Tibial artery (tissue), 4 donors: ENCODE measurements around the gene TIPRL.

Experiments
- DNase-seq, 2 donors: peaks; one replicate each; pipeline ENCODE4 v3.0.0-alpha.2; 2019
- H3K27ac ChIP-seq, 2 donors: fragments of 200-600 bp; sonication (generic) in 1 of 2; 1 replicate in 1 of 2; 2 replicates in 1 of 2; pipeline ENCODE4 v1.5.1; 2018 to 2019; ENCODE audit warnings: mild to moderate bottlenecking in 1 of 2
- H3K27me3 ChIP-seq, 2 donors: fragments of 200-600 bp; sonication (generic) in 1 of 2; one replicate each; pipeline versions ENCODE4 v1.5.1 to v1.6.0; 2016 to 2019
- H3K36me3 ChIP-seq, 3 donors: fragments of 200-600 bp; sonication (generic) in 2 of 3; one replicate each; pipeline ENCODE4 v1.5.1; 2016 to 2019; ENCODE audit warnings: mild to moderate bottlenecking in 2 of 3
- H3K4me1 ChIP-seq, 4 donors: fragments of 200-600 bp; sonication (generic) in 2 of 4; 1 replicate in 3 of 4; 2 replicates in 1 of 4; pipeline ENCODE4 v1.5.1; 2016 to 2019
- H3K4me3 ChIP-seq, 2 donors: fragments of 200-600 bp; sonication (generic) in 1 of 2; 1 replicate in 1 of 2; 2 replicates in 1 of 2; pipeline ENCODE4 v1.5.1; 2018 to 2019; ENCODE audit warnings: mild to moderate bottlenecking in 2 of 2
- H3K9me3 ChIP-seq, 3 donors: fragments of 200-600 bp; sonication (generic) in 1 of 3; one replicate each; pipeline ENCODE4 v1.5.1; 2016 to 2019
- intact Hi-C: fragments of 100-400 bp; cut with DNase I; formaldehyde crosslinking; loops from one replicate; pipeline ENCODE4 v1.15.0; 2023; ENCODE audit warnings: low total_unique reads
- TF ChIP-seq, protein P1 (sequence below), 2 experiments: fragments of 200-600 bp in 1 of 2; fragments of 450-650 bp in 1 of 2; IDR thresholded peaks; one replicate each; pipeline ENCODE4 v1.5.1; 2017 to 2019; ENCODE audit warnings: antibody characterized with exemption in 2 of 2, mild to moderate bottlenecking in 1 of 2, moderate library complexity in 1 of 2

Gene TIPRL

DNA sequence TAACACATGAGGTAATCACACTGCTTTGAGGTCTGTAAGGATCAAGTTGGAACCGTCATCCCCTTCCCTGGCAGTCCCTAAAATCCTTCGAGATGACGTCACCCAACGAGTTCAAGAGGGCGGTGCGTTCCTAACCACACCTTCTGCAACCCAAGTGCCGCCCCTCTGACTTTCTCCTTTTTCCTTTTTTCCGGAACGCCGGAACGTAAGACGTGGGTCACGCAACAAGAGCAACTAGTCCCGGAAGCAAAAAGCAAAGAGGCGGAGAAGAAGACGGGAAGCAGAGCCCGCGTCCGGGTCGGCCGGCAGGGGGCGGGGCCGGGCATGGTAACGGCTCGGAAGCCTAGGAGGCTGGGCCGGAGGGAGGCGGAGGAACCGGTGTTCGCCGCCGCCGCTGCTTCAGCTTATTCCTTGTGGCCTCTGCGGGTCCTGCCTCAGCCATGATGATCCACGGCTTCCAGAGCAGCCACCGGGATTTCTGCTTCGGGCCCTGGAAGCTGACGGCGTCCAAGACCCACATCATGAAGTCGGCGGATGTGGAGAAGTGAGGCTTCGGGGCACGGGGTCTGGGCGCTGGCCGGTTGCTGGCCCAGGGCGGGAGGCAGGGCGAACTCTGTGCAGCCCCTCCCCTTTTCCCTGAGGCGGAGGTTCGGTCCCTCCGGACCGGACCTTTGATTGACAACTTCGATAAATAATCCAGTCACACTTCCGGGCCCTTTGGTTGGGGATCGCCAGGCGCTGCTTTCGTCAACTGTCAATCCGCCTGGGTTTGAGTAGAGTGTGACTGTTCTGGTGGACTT, at the start of gene TIPRL:
Gene TIPRL, plus strand, starts transcription at position 325 of the 800 bp plus-strand sequence. Its CDS starts 116 bp downstream, at position 441.
- Histone ChIP-seq H3K27ac (peak within 1 kb of the TSS; percentile 88 to 91), H3K9me3 (no peaks in the 10 kb centered on the region), H3K4me1 (peaks cover 0 to 19% (median 10%) of the 10 kb centered on the region in 4 donors), H3K36me3 (no peaks in the 10 kb centered on the region), H3K27me3 (no peaks in the 10 kb centered on the region), H3K4me3 (peak within 1 kb of the TSS; percentile 73 to 76)
- DNase-seq, result peak; percentile 96 to 98
- TF ChIP-seq, protein P1, sequence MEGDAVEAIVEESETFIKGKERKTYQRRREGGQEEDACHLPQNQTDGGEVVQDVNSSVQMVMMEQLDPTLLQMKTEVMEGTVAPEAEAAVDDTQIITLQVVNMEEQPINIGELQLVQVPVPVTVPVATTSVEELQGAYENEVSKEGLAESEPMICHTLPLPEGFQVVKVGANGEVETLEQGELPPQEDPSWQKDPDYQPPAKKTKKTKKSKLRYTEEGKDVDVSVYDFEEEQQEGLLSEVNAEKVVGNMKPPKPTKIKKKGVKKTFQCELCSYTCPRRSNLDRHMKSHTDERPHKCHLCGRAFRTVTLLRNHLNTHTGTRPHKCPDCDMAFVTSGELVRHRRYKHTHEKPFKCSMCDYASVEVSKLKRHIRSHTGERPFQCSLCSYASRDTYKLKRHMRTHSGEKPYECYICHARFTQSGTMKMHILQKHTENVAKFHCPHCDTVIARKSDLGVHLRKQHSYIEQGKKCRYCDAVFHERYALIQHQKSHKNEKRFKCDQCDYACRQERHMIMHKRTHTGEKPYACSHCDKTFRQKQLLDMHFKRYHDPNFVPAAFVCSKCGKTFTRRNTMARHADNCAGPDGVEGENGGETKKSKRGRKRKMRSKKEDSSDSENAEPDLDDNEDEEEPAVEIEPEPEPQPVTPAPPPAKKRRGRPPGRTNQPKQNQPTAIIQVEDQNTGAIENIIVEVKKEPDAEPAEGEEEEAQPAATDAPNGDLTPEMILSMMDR (IDR thresholded peaks at IDR 0.05), result peak; percentile 65 to 79
- intact Hi-C loops, result loop anchor here (5.0 kb wide), 1 partner anchor 48 kb away; the partner anchor contains the start of gene SFT2D2

DNA sequence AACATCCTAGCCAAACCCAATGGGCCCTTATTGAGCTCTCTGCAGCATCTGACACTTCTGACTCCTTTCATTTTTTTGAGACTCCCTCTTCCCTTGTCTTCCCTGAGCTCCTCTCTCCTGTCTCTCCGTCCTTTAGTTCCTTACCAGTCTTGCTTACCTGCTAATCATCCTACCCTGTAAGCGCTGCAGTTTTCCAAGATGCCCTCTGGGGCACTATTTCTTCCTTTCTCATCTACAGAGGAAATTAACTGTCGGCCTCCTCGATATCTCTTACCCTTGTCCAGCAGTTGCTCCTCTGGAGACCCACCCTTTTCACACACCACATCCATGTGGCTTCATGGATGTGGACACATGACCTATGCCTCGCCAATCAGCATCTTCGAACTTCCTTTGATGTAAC, 48.8 kb upstream of the TIPRL start:
- H3K27ac ChIP-seq, result no peak overlapping the region
- DNase-seq, result no peak
- peaks cover 0 to 6% (median 3%) of the 10 kb centered on the region in 4 donors for H3K4me1 ChIP-seq
- H3K27me3 ChIP-seq, result no peaks in the 10 kb centered on the region
- H3K36me3 ChIP-seq, result peaks cover 0 to 5% (median 0%) of the 10 kb centered on the region in 3 donors
- intact Hi-C loops, result no loop called here
- H3K4me3 ChIP-seq, result no peak overlapping the region
- H3K9me3 ChIP-seq, result no peaks in the 10 kb centered on the region
- TF ChIP-seq, protein P1 (IDR thresholded peaks at IDR 0.05), result no peak

DNA sequence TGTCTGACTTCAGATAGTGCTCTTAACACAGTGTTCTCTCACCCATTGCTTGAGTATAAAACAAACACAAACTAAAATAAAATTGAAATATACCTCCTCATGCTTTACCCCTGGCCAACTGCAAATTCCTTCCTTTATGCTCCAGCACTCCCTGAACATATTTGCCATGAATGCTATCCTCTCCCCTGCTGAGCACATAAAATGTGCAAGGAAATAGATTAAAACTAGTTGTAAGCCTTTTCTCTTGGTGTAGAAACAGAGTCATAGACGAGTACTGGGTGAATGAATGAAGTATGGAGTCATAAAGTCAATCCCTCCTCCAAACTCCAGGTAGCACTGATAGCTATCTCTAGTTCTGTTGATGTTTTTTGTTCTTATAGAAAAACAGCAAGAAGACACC, 44.6 kb upstream of the TIPRL start:
- H3K27me3 ChIP-seq, result no peaks in the 10 kb centered on the region
- no peak overlapping the region for H3K4me3 ChIP-seq
- no peaks in the 10 kb centered on the region for H3K36me3 ChIP-seq
- H3K27ac ChIP-seq, result no peak overlapping the region
- intact Hi-C loops, result no loop called here
- no peak for DNase-seq
- H3K9me3 ChIP-seq, result no peaks in the 10 kb centered on the region
- TF ChIP-seq, protein P1 (IDR thresholded peaks at IDR 0.05), result no peak
- H3K4me1 ChIP-seq, result peaks cover 0 to 23% (median 18%) of the 10 kb centered on the region in 4 donors

GRCh38 chr1:168134642-168135041, 44.1 kb upstream of the TIPRL start:
- TF ChIP-seq, protein P1 (IDR thresholded peaks at IDR 0.05), result no peak
- no peaks in the 10 kb centered on the region for H3K36me3 ChIP-seq
- intact Hi-C loops, result no loop called here
- DNase-seq, result no peak
- H3K27ac ChIP-seq, result no peak overlapping the region
- peak overlapping the region in 1 of 2 donors; percentile 94 for H3K4me3 ChIP-seq
- peaks cover 0 to 23% (median 18%) of the 10 kb centered on the region in 4 donors for H3K4me1 ChIP-seq
- no peaks in the 10 kb centered on the region for H3K9me3 ChIP-seq
- no peaks in the 10 kb centered on the region for H3K27me3 ChIP-seq

DNA sequence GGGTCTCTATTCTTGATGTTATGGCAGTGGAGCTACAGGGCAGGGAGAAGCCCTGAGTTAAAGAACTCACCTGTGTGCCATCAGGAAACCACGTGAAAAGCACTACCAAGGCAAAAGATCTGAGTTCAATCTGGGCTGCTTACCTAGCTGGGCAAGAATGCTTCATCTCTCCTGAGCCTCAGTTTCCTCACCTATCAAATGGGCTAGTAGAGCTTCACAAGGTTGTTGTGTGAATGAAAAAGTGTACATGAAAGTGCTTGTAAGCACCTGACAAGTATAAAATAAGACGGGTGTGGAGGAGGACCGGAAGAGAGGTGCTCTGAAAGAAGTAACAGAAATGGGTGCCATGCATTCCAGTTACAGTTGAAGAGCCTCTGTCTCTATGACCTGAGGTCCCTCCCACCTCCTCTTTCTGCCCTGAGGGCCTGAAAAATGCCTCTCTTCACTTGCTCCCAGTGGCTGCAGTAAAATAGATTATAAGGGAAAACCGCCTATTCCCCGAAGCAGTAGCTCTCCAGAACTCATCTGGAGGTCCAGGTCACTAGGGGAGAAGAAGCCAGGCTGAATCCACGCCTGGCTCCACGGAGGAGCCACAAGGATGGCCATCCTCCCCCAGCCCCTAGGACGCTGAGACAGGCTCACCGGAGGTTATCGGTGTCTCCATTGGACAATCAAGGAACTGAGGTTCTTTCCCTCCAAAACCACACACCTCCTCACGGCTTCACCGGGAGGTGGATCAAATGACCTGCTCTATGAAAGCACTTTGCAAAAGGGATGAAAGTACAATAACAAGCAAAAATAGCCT, 43.4 kb upstream of the TIPRL start:
- intact Hi-C loops, result no loop called here
- peaks cover 0 to 23% (median 18%) of the 10 kb centered on the region in 4 donors for H3K4me1 ChIP-seq
- H3K36me3 ChIP-seq, result no peaks in the 10 kb centered on the region
- TF ChIP-seq, protein P1 (IDR thresholded peaks at IDR 0.05), result no peak
- peak overlapping the region; percentile 86 to 94 for H3K4me3 ChIP-seq
- H3K27ac ChIP-seq, result peak overlapping the region; percentile 84 to 85
- no peak for DNase-seq
- no peaks in the 10 kb centered on the region for H3K9me3 ChIP-seq
- H3K27me3 ChIP-seq, result no peaks in the 10 kb centered on the region
